H4 (cell line): Measurements from ENCODE around the gene ZNG1F. TPM values are rescaled to one million over a fixed set of nuclear protein-coding genes. Genes with fewer than 3 reads are reported as not detected.
"Not testable (repeated sequence)": the region's sequence is repeated elsewhere in the genome, so short reads cannot be mapped to it uniquely, and the experiment has no call there.

Experiments used
- DNase-seq: peaks from one replicate; pipeline ENCODE4 v3.0.0-alpha.2; 2015; ENCODE audit warnings: low spot score
- total RNA-seq: library from RNA; depleted of rRNA; stranded (reverse); fragments of >200 nt; shearing (Covaris generic); gene quantifications from 2 replicates; pipeline ENCODE4 v1.2.3, GENCODE V29; 2014; rRNA removed

ZNG1F gene
- total RNA-seq, 1 experiment from 2014 or later, result 14.8 TPM

GRCh38 chr9:41086685-41087084, 102.4 kb downstream of the ZNG1F start:
- DNase-seq, result not testable (repeated sequence)

GRCh38 chr9:41086215-41086614, 102.9 kb downstream of the ZNG1F start:
- not testable (repeated sequence) for DNase-seq

GRCh38 chr9:41082358-41082757, 106.8 kb downstream of the ZNG1F start:
- DNase-seq, result not testable (repeated sequence)

Other genes with a start within 250 kb of the ZNG1F start
- gene FOXD4L6, start 60.6 kb downstream of the ZNG1F start, total RNA-seq, result 0.14 TPM in 1 of 2 replicates, not detected in the other